Astrocyte of the spinal cord (primary cell): ENCODE measurements around the gene FN1.
A peak's percentile ranks its signal among the peaks of the same experiment; 100 is the strongest.

Experiments used
- DNase-seq: peaks from one replicate; pipeline ENCODE4 v3.0.0; 2011; ENCODE audit warnings: low read depth, low spot score
- H3K4me3 ChIP-seq: 2 replicates; pipeline ENCODE4 v1.5.1; 2011; ENCODE audit warnings: low read depth, mild to moderate bottlenecking, low read length, moderate library complexity
- in situ Hi-C: cut with HindIII; loops from 2 replicates; pipeline ENCODE4 v1.10.0; 2017; ENCODE audit warnings: low sequenced_read_pairs
- TF ChIP-seq, protein P1 (sequence below): IDR thresholded peaks from 2 replicates; pipeline ENCODE4 v1.5.1; 2012; ENCODE audit warnings: low read depth, mild to moderate bottlenecking, low read length, inconsistent platforms

The FN1 gene

GRCh38 chr2:215476424-215476823 lies 40.6 kb upstream of the FN1 start:
- DNase-seq = no peak
- TF ChIP-seq, protein P1, sequence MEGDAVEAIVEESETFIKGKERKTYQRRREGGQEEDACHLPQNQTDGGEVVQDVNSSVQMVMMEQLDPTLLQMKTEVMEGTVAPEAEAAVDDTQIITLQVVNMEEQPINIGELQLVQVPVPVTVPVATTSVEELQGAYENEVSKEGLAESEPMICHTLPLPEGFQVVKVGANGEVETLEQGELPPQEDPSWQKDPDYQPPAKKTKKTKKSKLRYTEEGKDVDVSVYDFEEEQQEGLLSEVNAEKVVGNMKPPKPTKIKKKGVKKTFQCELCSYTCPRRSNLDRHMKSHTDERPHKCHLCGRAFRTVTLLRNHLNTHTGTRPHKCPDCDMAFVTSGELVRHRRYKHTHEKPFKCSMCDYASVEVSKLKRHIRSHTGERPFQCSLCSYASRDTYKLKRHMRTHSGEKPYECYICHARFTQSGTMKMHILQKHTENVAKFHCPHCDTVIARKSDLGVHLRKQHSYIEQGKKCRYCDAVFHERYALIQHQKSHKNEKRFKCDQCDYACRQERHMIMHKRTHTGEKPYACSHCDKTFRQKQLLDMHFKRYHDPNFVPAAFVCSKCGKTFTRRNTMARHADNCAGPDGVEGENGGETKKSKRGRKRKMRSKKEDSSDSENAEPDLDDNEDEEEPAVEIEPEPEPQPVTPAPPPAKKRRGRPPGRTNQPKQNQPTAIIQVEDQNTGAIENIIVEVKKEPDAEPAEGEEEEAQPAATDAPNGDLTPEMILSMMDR = no peak
- in situ Hi-C loops = no loop called here
- no peak overlapping the region for H3K4me3 ChIP-seq

DNA sequence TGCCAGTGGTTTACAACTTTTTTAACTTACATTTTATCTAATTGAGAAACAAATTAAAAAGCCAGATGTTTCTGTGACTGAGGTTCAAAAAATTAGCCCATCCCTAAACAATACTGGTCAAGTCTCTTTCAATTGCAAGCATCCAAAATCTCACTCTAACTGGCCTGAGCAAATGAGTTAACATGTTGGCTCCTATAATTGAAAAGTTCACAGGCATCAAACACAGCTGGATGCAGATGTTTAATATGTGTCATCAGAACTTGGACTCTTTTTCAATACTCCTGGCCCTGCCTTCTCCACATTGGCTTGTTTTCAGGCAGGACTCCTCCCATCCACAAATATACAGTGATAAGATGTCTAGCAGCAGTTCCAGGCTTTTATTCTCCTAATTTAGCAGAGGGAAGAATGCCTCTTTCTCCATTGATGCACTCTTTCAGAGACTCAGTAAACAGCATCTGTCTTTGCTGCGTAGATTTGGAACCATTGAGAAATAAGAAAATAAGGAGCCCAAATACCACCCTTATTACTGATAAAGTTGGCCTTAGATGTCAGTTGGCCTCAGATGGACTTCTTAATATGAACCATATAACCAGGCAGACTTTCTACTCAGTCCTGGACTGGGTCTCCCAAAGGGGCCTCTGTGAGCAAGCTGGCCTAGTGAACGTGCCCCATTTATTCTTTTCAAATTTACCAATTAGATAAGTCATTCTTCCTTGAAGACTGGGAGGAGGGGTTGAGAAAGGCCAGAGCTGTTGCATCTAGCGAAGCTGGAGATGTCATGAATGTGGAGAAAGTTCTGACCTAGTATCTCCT lies 30.4 kb upstream of the FN1 start:
- H3K4me3 ChIP-seq = no peak overlapping the region
- TF ChIP-seq, protein P1 = no peak
- in situ Hi-C loops = no loop called here
- no peak for DNase-seq

- DNase-seq = no peak
- TF ChIP-seq, protein P1 = no peak
- in situ Hi-C loops = no loop called here
- no peak overlapping the region for H3K4me3 ChIP-seq
Measured at GRCh38 chr2:215465256-215465655, 29.4 kb upstream of the FN1 start.

- no peak overlapping the region for H3K4me3 ChIP-seq
- peak; percentile 57 for DNase-seq
- TF ChIP-seq, protein P1 = no peak
- in situ Hi-C loops = no loop called here
Measured at GRCh38 chr2:215461836-215462532, 26.1 kb upstream of the FN1 start.

DNA sequence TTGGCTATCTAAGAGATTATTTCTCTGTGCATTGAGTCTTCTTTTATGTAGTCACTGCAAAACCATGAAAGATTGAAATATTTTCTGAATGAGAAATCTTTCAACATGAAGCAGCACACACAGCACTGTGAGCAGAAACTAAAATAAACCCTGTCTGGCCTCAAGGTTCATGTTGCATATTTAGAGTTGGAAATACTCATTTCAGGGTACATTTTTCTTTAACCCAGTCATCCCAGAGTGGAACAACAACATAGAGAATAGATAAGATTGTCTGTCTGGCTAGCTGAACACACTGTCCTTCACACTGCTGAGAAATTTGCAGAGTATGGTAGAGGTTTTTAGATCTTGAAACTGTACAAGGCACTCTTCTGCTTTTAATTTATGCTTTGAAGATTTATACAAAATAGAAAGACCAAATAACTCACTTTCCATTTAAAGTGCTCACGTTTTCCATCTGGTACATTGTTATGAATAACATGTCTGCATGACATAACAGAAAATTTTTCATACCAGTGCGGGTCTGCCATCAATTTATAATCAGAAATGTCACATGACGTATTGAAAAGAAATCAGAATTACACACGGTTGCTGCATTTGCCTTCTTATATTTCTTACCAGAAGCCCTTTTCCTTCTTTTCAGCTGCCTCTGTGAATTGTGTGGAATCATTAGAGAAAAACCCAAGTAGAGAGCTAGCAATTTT lies 25.0 kb upstream of the FN1 start:
- H3K4me3 ChIP-seq = no peak overlapping the region
- TF ChIP-seq, protein P1 = no peak
- in situ Hi-C loops = no loop called here
- peak; percentile 97 for DNase-seq

DNA sequence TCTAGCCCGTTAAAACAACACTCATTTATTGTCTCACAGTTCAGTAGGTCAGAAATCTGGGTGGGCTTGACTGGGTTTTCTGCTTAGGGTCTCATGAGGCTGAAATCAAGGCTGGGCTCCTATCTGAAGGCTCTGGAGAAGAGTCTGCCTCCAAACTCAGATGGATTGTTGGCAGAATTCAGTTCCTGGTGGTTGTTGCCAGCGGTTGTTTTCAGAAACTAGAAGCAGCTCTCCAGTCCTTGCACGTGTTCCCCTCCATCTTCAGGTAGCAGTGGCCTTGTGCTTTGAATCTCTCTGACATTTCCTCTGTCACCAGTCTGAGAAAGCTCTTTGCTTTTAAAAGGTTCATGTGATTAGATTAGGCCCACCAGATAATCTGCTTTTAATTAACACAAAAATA lies 20.1 kb upstream of the FN1 start:
- TF ChIP-seq, protein P1 = no peak
- in situ Hi-C loops = no loop called here
- DNase-seq = no peak
- H3K4me3 ChIP-seq = no peak overlapping the region
